Measurements from ENCODE around the gene PHACTR4. TPM values are rescaled to one million over a fixed set of nuclear protein-coding genes. Genes with fewer than 3 reads are reported as not detected.
"Not testable (repeated sequence)": the region's sequence is repeated elsewhere in the genome, so short reads cannot be mapped to it uniquely, and the experiment has no call there.

Gene PHACTR4
- total RNA-seq, 1 donor from 2014 or later: 74.6 TPM

- Mint-ChIP-seq H3K36me3 (ENCODE audit: unreplicated experiment) (no peaks in the 10 kb centered on the region), H3K9me3 (ENCODE audit: unreplicated experiment) (no peaks in the 10 kb centered on the region), H3K4me1 (ENCODE audit: low read depth, unreplicated experiment) (peaks cover 8% of the 10 kb centered on the region), H3K27ac (ENCODE audit: unreplicated experiment) (no peak overlapping the region), H3K27me3 (ENCODE audit: unreplicated experiment) (no peaks in the 10 kb centered on the region), H3K4me3 (ENCODE audit: unreplicated experiment) (no peak overlapping the region)
- no peak for DNase-seq
- TF ChIP-seq CTCF (IDR thresholded peaks at IDR 0.05; ENCODE audit: partially characterized antibody, unreplicated experiment): no peak
Measured at GRCh38 chr1:28535180-28535579, 165.6 kb downstream of the PHACTR4 start.

- H3K27me3 Mint-ChIP-seq (ENCODE audit: unreplicated experiment): no peaks in the 10 kb centered on the region
- DNase-seq: no peak
- H3K4me3 Mint-ChIP-seq (ENCODE audit: unreplicated experiment): peak overlapping the region; percentile 45
- H3K9me3 Mint-ChIP-seq (ENCODE audit: unreplicated experiment): no peaks in the 10 kb centered on the region
- H3K27ac Mint-ChIP-seq (ENCODE audit: unreplicated experiment): peak overlapping the region; percentile 90
- H3K36me3 Mint-ChIP-seq (ENCODE audit: unreplicated experiment): no peaks in the 10 kb centered on the region
- no peak for TF ChIP-seq CTCF (IDR thresholded peaks at IDR 0.05; ENCODE audit: partially characterized antibody, unreplicated experiment)
- H3K4me1 Mint-ChIP-seq (ENCODE audit: low read depth, unreplicated experiment): peaks cover 8% of the 10 kb centered on the region
Measured at GRCh38 chr1:28537457-28538199, 168.1 kb downstream of the PHACTR4 start.

DNA sequence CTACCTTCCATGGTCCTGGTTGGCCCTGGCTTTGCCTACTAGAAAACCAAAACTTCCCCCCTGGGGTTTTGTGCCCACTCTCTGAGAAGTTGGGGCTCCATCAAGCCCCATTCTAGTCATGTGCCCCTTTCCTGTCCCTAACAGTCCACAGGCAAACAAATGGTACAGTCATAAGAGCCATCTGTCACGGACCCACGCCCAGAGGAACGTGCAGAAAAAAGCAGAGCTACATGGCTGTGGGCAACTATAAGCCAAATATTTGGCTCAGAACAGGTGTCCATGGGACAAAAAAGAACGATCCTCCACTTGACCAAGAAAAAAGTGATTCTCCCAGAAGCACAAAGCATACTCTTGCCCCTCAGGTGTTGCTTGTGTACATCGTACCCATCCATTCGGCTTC is 168.7 kb downstream of the PHACTR4 start:
- no peak for DNase-seq
- Mint-ChIP-seq H3K4me3 (ENCODE audit: unreplicated experiment) (peak overlapping the region; percentile 45), H3K4me1 (ENCODE audit: low read depth, unreplicated experiment) (peaks cover 8% of the 10 kb centered on the region), H3K9me3 (ENCODE audit: unreplicated experiment) (no peaks in the 10 kb centered on the region), H3K36me3 (ENCODE audit: unreplicated experiment) (no peaks in the 10 kb centered on the region), H3K27me3 (ENCODE audit: unreplicated experiment) (no peaks in the 10 kb centered on the region), H3K27ac (ENCODE audit: unreplicated experiment) (peak overlapping the region; percentile 90)
- TF ChIP-seq CTCF (IDR thresholded peaks at IDR 0.05; ENCODE audit: partially characterized antibody, unreplicated experiment): no peak

DNA sequence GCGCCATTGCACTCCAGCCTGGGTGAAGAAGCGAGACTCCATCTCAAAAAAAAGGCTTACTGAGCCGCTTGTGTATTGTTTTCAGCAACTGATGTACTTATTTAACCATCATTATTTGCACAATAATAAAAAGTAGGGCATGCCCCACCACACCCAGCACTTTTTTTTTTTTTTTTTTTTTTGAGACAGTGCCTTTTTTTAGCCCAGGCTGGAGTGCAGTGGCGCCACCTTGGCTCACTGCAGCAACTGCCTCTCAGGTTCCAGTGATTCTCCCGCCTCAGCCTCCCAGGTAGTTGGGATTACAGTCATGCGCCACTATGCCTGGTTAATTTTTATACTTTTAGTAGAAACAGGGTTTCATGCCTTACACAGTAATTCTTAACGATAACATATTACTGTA is 171.1 kb downstream of the PHACTR4 start:
- H3K9me3 Mint-ChIP-seq (ENCODE audit: unreplicated experiment): no peaks in the 10 kb centered on the region
- H3K4me3 Mint-ChIP-seq (ENCODE audit: unreplicated experiment): no peak overlapping the region
- H3K27me3 Mint-ChIP-seq (ENCODE audit: unreplicated experiment): no peaks in the 10 kb centered on the region
- H3K27ac Mint-ChIP-seq (ENCODE audit: unreplicated experiment): no peak overlapping the region
- no peaks in the 10 kb centered on the region for H3K36me3 Mint-ChIP-seq (ENCODE audit: unreplicated experiment)
- peaks cover 8% of the 10 kb centered on the region for H3K4me1 Mint-ChIP-seq (ENCODE audit: low read depth, unreplicated experiment)
- TF ChIP-seq CTCF (IDR thresholded peaks at IDR 0.05; ENCODE audit: partially characterized antibody, unreplicated experiment): no peak
- no peak for DNase-seq

DNA sequence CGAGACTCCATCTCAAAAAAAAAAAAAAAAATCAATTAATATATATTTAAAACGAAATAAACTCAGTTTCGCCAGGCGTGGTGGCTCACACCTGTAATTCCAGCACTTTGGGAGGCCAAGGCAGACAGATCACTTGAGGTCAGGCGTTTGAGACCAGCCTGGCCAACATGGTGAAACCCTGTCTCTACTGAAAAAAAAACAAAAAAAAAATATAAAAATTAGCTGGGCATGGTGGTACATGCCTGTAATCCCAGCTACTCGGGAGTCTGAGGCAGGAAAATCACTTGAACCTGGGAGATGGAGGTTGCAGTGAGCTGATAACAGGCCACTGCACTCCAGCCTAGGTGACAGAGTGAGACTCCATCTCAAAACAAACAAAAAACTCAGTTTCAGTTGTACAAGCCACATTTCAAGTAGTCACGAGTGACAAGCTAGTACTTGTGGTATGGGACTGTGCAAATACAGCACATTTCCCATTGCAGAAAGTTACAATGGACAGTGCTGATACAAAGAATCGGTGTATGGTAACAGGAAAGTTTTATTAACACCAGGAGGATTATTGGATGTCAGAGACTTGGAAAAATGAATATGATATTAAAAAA is 172.0 kb downstream of the PHACTR4 start:
- not testable (repeated sequence) for H3K4me1 Mint-ChIP-seq (ENCODE audit: low read depth, unreplicated experiment); H3K4me3 Mint-ChIP-seq (ENCODE audit: unreplicated experiment); H3K27me3 Mint-ChIP-seq (ENCODE audit: unreplicated experiment); H3K36me3 Mint-ChIP-seq (ENCODE audit: unreplicated experiment); H3K9me3 Mint-ChIP-seq (ENCODE audit: unreplicated experiment); H3K27ac Mint-ChIP-seq (ENCODE audit: unreplicated experiment); DNase-seq
